Measurements from ENCODE around the gene SCN4B. TPM values are rescaled to one million over a fixed set of nuclear protein-coding genes. Genes with fewer than 3 reads are reported as not detected.

SCN4B gene, protein sequence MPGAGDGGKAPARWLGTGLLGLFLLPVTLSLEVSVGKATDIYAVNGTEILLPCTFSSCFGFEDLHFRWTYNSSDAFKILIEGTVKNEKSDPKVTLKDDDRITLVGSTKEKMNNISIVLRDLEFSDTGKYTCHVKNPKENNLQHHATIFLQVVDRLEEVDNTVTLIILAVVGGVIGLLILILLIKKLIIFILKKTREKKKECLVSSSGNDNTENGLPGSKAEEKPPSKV
- total RNA-seq, result under 0.01 and 0.43 TPM in 2 replicates

GRCh38 chr11:118152552-118153471 lies at the start of gene SCN4B:
Gene SCN4B, minus strand, starts transcription at chr11:118152823. Its CDS starts 150 bp downstream, at chr11:118152673.

DNA sequence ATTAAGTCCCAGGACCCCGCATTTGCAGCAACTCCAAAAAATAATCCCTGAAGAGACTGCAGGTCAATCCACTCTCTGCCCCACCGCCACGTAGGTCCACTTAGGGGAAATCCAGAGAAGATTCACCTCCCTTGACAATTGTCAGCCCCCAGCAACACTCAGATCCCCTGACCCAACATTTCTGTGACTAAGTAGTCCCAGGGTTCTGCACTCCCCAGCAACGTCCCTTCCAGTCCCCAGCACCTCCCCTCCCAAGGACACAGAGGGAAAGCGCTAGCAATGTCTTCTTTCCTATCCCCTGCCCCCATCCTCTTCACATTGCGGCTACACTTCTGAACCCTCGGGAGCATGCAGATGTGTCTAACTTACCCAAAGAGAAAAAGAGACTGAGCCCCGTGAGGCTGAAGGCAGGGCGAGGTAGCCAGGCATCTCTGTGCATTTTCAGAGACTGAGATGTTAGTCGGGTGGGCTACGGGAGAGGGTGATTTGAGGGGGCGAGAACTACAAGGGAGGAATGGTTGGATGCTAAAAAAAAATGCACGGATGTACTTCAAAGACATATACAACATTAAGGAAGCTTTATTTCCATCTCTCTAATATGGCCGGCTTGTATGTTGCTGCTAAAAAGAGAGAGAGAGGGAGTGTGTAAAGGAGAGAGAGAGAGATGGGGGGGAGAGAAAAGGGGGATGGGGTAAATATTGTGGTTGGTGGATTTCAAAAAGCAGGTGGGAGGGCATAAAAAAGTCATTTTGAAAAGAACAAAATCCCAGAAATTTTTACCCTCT lies 23.6 kb upstream of the SCN4B start, which contains the start of gene SCN2B:
Gene SCN2B (minus strand): TSS at position 647 of the 785 bp plus-strand sequence. CDS start 208 bp downstream, at position 439.

DNA sequence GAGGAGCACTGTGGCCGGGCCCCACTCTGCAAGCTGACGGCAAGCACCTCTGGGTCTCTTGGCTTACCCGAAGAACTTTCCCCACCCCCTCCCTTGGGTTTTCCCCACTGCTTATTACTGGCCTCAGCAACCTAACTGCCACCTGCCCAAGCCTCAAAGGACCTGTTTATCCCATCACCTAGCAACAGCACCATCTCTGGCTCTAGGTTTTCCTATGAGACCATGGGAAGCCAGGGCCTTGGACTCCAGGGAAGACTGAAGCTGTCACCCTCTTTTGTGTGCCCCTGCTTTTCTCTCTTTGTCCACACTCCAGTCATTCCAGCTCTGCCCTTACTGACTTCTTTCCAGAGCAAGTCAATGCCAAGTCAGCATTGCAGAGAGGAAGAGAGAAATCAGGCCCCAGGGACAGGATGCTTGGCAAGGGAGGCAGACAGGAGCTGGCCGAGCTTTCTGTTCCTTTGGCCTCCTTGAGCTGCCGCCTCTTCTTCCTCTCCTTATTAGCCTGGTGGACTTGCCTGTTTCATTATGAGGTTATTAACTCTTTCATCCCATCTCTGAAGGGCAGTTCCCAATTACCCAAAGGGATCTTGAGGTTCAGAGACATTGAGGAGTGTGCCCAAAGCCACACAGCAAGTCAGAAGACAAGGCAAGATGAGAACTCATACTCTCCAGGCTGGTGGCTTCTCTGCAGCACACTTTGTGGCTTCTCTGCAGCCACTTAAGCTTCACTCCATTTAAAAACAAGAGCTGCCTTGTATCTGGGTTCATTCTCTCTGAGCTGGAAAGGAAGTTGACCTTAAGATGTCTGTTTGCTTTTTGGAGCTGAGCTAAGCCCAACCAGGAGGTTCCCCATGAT lies 65.5 kb downstream of the SCN4B start, which contains the start of gene SMIM35:
Gene SMIM35 (minus strand): TSS at position 51 of the 856 bp plus-strand sequence. CDS start 206 bp downstream, outside the sequence.

Other genes with a start within 250 kb of the SCN4B start
- gene TMPRSS13, start 223.4 kb downstream of the SCN4B start, total RNA-seq, result not detected in 2 replicates
- 0.26 TPM in 1 of 2 replicates, not detected in the other for gene IL10RA, start 166.4 kb downstream of the SCN4B start, total RNA-seq
- gene TMPRSS4, start 75.7 kb downstream of the SCN4B start, total RNA-seq, result 0.17 TPM in 1 of 2 replicates, not detected in the other
- not detected in 2 replicates for gene SMIM35, start 65.9 kb downstream of the SCN4B start, total RNA-seq
- gene SCN2B, start 23.8 kb upstream of the SCN4B start, total RNA-seq, result 0.16 and 0.43 TPM in 2 replicates
- not detected in 2 replicates for gene JAML, start 72.2 kb upstream of the SCN4B start, total RNA-seq
- 0.16 and 0.26 TPM in 2 replicates for gene MPZL3, start 99.5 kb upstream of the SCN4B start, total RNA-seq
- under 0.01 and 0.17 TPM in 2 replicates for gene MPZL2, start 111.5 kb upstream of the SCN4B start, total RNA-seq
- not detected in 2 replicates for gene CD3E, start 151.9 kb upstream of the SCN4B start, total RNA-seq
- gene CD3D, start 189.9 kb upstream of the SCN4B start, total RNA-seq, result not detected in 2 replicates
- gene CD3G, start 191.5 kb upstream of the SCN4B start, total RNA-seq, result not detected in 2 replicates
- gene UBE4A, start 206.8 kb upstream of the SCN4B start, total RNA-seq, result 20.3 and 25.7 TPM in 2 replicates
- 135 and 157 TPM in 2 replicates for gene ATP5MG, start 248.8 kb upstream of the SCN4B start, total RNA-seq